NCI-H2081 (cell line): ENCODE measurements around the gene CFAP97D2.
"Not testable (repeated sequence)": the region's sequence is repeated elsewhere in the genome, so short reads cannot be mapped to it uniquely, and the experiment has no call there.

Source experiments
- DNase-seq, 2 experiments: peaks; one replicate each; lab custom pipeline; 2025; lab: John Stamatoyannopoulos, UW

The CFAP97D2 gene

DNA sequence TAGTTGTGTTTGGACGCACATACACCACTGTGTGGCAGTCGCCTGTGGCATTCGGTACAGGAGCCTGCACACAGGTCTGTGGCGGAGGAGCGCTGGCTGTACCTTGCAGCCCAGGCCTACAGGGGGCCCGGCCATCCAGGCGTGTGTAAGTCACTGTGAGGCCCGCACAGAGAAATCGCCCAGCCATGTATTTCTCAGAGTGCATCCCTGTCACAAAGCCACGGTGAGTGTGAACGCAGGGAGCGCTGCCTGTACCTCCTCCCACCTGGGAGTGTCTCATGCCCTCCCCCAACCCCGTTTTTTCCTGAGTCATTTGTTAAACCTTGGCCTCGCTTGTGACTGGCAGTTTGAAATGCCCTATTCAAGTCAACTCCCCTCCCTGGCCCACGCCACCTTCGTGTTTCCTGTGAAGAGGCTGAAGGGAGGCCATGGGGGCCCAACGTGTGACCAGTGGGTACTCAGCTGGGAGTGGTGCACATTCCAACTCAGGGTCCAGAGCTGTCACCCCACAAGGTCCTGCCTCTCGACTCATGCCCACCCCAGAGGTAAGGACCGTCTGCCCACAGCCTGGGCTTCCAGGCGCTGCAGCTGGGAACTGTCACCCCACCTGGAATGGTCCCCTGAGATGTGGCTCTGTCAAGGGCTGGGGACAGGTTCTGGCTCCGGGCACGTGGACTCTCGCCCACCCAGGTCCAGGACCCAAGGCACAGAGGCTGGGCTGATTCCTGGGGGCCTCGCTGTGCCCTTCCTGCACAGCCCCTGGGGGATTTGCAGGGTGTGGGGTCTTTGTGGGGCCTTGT, 35.1 kb upstream of the CFAP97D2 start:
- no peak for DNase-seq

GRCh38 chr13:114144606-114145244, 34.3 kb upstream of the CFAP97D2 start:
- no peak for DNase-seq

GRCh38 chr13:114145256-114145655, 33.8 kb upstream of the CFAP97D2 start:
- no peak for DNase-seq

DNA sequence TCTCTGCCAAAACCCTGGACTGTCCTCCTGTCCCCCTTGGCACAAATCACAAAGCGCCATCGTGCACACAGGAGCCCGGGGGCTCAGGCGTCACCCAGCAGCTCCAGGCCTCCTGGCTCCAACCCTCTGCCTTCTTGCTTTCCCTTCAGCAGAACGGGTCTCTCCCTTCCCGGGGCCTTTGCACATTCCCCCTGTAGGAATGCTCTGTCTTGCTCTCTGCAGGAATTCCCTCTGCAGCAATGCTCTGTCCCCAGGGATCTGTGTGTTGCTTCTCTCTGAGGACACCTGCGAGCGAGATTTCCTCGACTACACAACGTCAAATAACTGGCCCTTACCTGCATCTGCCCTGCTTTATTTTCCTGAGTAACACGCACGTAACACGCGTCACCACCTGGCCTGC, 33.3 kb upstream of the CFAP97D2 start:
- no peak for DNase-seq

GRCh38 chr13:114146173-114146572, 32.9 kb upstream of the CFAP97D2 start:
- no peak for DNase-seq

GRCh38 chr13:114146629-114147028, 32.4 kb upstream of the CFAP97D2 start:
- no peak for DNase-seq

DNA sequence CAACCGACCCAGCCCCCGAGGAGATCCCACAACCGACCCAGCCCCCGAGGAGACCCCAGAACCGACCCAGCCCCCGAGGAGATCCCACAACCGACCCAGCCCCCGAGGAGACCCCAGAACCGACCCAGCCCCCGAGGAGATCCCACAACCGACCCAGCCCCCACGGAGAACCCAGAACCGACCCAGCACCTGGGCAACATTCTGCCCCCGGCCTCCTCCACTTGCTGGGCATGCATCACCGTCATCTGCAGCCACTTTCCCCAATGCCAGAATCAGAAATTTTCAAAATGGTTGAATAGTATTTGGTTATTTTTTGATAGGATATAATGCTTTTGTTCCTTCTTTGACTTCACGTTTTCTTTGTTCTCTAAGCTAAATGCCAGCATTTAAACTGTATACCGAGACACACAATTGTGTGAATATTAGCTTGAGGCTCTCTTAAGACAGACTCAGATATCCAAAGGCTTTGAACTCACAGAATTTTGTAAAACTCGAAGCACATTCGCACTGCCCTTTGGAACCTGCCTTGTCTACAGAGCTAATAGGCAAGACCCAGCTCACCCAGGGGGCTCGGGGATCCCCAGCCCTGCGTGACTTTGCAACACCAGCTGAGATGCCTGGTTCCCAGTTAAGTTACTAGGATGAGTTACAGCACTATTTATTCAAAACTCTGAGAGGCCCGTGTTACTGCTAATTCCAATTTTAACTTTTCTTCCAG, 31.1 kb upstream of the CFAP97D2 start:
- no peak for DNase-seq

- DNase-seq = no peak
Observed at GRCh38 chr13:114148521-114148855, 30.6 kb upstream of the CFAP97D2 start.

DNA sequence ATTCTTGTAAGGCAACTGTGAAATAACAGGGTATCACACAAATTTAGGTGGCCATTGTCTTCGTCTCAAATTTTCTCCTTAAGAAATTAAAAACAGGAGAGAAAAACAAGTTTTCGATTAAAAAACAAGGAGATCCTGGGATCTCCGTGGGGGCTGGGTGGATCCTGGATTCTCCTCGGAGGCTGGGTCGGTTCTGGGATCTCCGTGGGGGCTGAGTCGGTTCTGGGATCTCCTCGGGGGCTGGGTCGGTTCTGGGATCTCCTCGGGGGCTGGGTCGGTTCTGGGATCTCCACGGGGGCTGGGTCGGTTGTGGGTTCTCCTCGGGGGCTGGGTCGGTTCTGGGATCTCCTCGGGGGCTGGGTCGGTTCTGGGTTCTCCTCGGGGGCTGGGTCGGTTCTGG, 30.2 kb upstream of the CFAP97D2 start:
- DNase-seq = not testable (repeated sequence)

- DNase-seq = peak; percentile 35 to 89
Observed at GRCh38 chr13:114149774-114150740, 29.0 kb upstream of the CFAP97D2 start.

- DNase-seq = no peak
Observed at GRCh38 chr13:114151031-114151430, 28.0 kb upstream of the CFAP97D2 start.

DNA sequence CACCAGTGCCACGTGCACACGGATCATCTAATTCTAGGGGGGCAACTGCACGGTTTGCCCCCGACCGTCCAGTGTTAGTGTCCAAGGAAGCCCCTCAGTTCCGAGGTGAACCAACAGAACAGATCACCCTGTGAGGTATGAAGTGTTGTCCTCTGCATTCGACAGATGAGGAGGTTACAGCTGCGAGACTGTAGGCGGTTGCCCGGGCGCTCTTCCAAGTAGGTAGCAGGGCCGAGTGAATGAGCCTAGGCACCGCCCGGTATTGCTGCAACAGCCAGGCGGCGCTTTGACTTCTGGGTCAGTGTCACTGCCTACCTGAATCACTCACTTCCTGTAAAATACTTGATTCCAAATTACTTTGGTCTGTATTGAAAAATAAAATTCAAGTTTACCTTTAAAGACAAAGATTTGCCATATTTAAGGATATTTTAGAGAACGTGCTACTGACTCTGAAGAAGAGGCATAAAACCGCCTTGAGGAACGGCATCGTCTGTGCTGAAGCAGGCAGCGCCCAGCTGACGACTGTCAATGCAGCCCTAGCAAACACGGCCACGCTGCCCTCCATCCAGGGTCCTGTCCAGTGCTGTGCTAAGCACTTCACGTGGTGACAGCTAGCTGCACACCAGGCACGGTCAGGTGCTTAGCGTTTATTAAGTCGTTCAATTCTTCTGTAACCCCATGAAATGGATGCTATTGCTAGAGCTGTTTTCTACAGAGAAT, 27.3 kb upstream of the CFAP97D2 start:
- DNase-seq = peak in 1 of 2 experiments; percentile 11

DNA sequence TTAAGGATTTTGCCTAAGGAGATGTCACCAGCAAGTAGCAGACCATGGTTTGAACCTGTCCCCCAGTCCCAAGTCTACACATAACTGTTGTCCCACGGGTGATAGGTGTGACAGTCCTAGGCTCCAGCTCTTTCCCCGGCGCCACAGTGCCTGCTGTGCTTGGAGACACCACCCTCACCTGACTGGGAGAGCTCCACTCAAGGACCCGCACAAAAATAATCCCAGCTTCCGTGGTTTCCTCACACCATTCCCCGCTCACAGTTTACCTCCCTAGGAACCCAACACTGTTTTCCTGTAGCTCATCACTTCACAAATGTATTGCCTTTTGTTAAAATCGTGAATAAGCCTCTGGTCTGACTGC, 26.8 kb upstream of the CFAP97D2 start:
- no peak for DNase-seq

DNA sequence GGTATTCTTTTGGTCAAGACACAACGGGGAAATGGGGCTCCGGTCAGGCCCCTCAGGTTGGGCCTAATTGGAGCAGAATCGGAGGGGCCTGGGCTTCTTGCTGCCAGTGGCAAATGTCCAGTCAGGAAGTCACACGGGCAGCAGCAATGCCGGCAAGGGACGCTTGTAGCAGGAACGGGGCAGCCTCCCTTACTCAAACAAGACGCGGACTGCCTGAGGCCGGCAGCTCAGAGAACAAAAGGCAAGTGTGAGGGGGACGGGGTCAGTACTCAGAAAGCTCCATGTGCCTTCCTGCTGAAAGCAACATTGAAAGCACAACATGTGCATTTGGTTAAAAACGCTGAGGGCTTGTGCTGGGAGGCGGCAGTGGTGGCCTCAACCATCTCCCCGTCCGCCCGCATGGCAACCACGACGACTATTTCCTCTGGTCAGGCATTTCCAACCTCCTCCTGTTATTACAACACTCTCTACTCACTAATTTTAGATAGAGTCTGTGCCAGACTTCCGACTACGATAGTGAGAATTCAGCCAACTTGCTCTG, 26.2 kb upstream of the CFAP97D2 start:
- DNase-seq = no peak

- DNase-seq = no peak
Observed at GRCh38 chr13:114153485-114154080, 25.5 kb upstream of the CFAP97D2 start.

DNA sequence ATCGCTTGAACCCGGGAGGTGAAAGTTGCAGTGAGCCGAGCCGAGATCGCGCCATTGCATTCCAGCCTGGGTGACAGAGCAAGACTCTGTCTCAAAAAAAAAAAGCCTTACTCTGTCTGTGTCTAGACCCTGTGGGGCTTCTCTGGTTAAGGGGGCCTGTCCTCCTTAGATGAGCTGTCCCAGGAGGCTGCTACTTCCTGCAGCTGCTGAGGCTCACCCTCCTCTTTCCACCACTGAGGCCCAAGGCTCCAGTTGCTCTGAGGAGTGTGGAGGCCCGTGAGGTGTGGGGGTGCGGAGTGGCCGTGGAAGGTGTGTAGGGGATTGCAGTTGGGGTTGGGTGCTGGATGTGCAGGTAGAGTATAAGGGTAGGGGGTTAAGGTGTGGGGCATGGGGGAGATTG, 24.6 kb upstream of the CFAP97D2 start:
- DNase-seq = no peak

GRCh38 chr13:114155320-114155719, 23.7 kb upstream of the CFAP97D2 start:
- DNase-seq = no peak

- no peak for DNase-seq
Observed at GRCh38 chr13:114155926-114156883, 22.9 kb upstream of the CFAP97D2 start.

- DNase-seq = no peak
Observed at GRCh38 chr13:114157869-114158495, 21.1 kb upstream of the CFAP97D2 start.
